Measurements from ENCODE around the gene PEX10. TPM values are rescaled to one million over a fixed set of nuclear protein-coding genes. Genes with fewer than 3 reads are reported as not detected.

PEX10 gene
- total RNA-seq, 2 donors from 2014 or later, result 12.1 to 27.9 TPM

DNA sequence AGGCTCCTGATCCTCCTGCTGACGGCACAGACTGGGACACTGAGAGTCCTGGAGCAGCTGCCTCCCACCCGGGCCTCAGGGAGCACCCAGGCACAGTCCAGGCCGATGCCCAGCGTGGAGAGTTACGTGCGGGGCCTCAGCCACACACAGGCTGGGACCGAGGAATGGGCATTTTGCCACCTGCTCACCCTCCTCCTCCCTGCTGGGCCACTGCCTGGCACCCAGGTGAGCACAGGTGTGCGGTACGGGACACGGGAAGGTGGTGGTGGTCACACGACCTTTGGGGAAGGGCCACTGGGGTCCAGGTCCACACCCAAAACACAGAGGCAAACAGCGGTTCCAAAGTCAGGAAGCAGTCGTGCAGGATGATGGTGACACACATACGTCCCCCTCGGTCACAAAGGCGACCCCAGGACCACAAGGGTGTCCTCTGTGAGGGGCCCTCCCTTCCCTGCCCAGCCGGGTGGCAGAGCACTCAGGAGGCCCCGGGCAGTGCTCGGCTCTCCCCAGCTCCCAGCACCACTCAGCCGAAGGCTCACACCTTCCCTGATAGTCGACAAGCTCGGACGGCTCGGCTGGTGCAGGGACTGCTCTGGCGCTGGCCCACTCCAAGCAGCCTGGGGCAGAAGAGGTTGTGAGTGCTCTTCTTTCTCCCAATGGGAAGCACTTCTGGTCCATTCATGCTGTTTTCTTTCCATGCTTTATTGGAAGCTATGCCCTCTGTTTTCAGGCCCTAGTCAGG, 35.3 kb downstream of the PEX10 start:
- ATAC-seq (ENCODE audit: insufficient number of reproducible peaks, low FRiP score, low read depth) (no peak), DNase-seq (ENCODE audit: low spot score) (no peak)
- Histone ChIP-seq H3K9me3 (no peaks in the 10 kb centered on the region), H3K27me3 (replicated peaks; ENCODE audit: insufficient read depth) (no peaks in the 10 kb centered on the region), H3K4me3 (no peak overlapping the region), H3K27ac (no peak overlapping the region), H3K36me3 (no peaks in the 10 kb centered on the region), H3K4me1 (ENCODE audit: control insufficient read depth in 1 of 2, low read depth in 2 of 2) (peaks cover 3 to 10% of the 10 kb centered on the region in 2 donors)
- TF ChIP-seq, protein P1, sequence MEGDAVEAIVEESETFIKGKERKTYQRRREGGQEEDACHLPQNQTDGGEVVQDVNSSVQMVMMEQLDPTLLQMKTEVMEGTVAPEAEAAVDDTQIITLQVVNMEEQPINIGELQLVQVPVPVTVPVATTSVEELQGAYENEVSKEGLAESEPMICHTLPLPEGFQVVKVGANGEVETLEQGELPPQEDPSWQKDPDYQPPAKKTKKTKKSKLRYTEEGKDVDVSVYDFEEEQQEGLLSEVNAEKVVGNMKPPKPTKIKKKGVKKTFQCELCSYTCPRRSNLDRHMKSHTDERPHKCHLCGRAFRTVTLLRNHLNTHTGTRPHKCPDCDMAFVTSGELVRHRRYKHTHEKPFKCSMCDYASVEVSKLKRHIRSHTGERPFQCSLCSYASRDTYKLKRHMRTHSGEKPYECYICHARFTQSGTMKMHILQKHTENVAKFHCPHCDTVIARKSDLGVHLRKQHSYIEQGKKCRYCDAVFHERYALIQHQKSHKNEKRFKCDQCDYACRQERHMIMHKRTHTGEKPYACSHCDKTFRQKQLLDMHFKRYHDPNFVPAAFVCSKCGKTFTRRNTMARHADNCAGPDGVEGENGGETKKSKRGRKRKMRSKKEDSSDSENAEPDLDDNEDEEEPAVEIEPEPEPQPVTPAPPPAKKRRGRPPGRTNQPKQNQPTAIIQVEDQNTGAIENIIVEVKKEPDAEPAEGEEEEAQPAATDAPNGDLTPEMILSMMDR (IDR thresholded peaks at IDR 0.05), result no peak

DNA sequence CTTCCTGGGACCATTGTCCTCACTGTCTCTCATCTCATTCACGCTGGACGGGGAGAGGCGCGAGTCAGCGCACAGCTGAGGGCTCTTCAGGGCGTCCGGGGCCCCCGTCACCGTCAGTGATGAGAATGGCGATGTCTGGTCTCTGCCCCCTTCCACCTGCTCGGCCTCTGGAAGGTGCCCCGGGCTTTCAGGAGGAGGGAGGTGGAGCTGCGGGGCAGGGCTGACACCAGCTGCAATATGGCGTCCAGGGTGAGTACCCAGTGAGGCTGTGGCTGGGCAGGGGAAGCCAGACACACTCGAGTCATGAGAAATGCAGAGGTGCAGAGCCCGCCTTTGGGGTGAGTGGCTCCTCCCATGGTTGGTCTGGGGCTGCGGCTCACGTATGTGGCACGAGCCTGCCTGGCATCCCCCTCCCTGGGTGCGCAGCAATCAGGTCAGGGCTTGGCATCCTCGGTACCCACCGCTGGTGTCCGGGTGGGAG, 36.1 kb downstream of the PEX10 start:
- no peaks in the 10 kb centered on the region for H3K36me3 ChIP-seq
- ATAC-seq (ENCODE audit: insufficient number of reproducible peaks, low FRiP score, low read depth) (no peak), DNase-seq (ENCODE audit: low spot score) (no peak)

DNA sequence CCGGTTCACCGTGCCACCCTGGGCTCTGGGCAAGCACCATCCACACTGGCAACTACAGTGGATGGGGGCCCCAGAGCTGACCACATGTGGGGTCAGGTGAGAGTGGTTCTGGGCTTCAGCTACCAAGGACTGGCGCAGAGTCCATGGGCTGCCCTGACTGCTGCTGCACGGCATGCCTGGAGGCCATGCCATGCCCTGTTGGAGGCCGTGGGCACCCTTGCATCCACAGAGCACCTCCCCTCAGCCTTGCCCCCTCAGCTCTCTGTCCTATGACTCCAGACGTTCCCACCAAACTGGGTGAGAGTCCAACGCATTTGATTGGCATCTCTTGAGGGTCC, 36.5 kb downstream of the PEX10 start:
- ATAC-seq (ENCODE audit: insufficient number of reproducible peaks, low FRiP score, low read depth), result no peak
- DNase-seq (ENCODE audit: low spot score), result no peak
- no peak overlapping the region for H3K27ac ChIP-seq
- no peak overlapping the region for H3K4me3 ChIP-seq
- H3K4me1 ChIP-seq (ENCODE audit: control insufficient read depth in 1 of 2, low read depth in 2 of 2), result no peaks in the 10 kb centered on the region
- H3K36me3 ChIP-seq, result no peaks in the 10 kb centered on the region
- no peaks in the 10 kb centered on the region for H3K27me3 ChIP-seq (replicated peaks; ENCODE audit: insufficient read depth)
- H3K9me3 ChIP-seq, result no peaks in the 10 kb centered on the region
- TF ChIP-seq, protein P1 (IDR thresholded peaks at IDR 0.05), result no peak

More for the DNA sequence above, 36.1 kb downstream of the PEX10 start:
- no peak overlapping the region for H3K4me3 ChIP-seq
- TF ChIP-seq, protein P1 (IDR thresholded peaks at IDR 0.05), result no peak
- H3K27me3 ChIP-seq (replicated peaks; ENCODE audit: insufficient read depth), result no peaks in the 10 kb centered on the region
- H3K27ac ChIP-seq, result no peak overlapping the region
- no peaks in the 10 kb centered on the region for H3K9me3 ChIP-seq
- H3K4me1 ChIP-seq (ENCODE audit: control insufficient read depth in 1 of 2, low read depth in 2 of 2), result peaks cover 1 to 2% of the 10 kb centered on the region in 2 donors

DNA sequence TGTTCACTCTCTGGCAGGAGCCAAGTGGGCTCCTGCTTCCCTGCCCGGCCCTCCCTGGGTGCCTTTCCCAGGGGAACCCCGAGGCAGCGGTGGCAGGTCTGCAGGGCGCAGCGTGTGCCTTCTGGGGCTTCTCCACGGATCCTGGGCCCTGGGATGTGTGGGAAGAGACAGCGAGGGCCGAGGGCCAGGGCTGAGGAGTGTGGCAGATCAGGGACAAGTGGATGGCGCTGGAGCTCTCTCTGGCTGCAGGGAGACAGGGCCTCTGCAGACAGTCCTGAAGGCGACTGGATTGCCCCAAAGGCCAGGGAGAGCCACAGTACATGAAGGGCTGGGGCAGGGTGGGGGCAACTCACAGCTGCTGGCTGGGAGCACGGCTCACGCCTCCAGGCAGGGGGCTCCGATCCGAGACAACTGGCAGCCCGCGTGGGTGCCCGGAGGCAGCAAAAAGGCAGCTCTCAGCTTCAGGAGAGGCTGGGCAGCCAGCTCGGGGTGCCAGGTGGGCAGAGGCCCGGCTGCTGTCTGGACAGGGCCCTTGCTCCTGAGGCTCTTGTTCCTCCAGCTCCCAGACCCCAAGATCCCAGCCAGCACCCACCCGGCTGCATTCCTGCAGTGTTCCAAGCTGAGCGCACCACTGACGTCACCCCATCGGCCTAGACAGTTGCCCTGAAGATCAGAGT, 37.0 kb downstream of the PEX10 start:
- TF ChIP-seq, protein P1 (IDR thresholded peaks at IDR 0.05), result no peak
- ATAC-seq (ENCODE audit: insufficient number of reproducible peaks, low FRiP score, low read depth) (no peak), DNase-seq (ENCODE audit: low spot score) (no peak)

More for the DNA sequence above, 37.0 kb downstream of the PEX10 start:
- no peaks in the 10 kb centered on the region for H3K9me3 ChIP-seq
- H3K27ac ChIP-seq, result no peak overlapping the region
- H3K4me1 ChIP-seq (ENCODE audit: control insufficient read depth in 1 of 2, low read depth in 2 of 2), result no peaks in the 10 kb centered on the region
- no peaks in the 10 kb centered on the region for H3K27me3 ChIP-seq (replicated peaks; ENCODE audit: insufficient read depth)
- H3K36me3 ChIP-seq, result no peaks in the 10 kb centered on the region
- H3K4me3 ChIP-seq, result no peak overlapping the region

All from thoracic aorta (tissue), 2 donors.